Esophagus (tissue), 2 donors: ENCODE measurements around the gene IREB2. TPM values are rescaled to one million over a fixed set of nuclear protein-coding genes. Genes with fewer than 3 reads are reported as not detected.
"Not testable (repeated sequence)": the region's sequence is repeated elsewhere in the genome, so short reads cannot be mapped to it uniquely, and the experiment has no call there.

Experiments used
- H3K27ac ChIP-seq, 2 donors: one replicate each; pipeline ENCODE4 v1.5.1; 2013; ENCODE audit warnings: low read depth in 2 of 2, mild to moderate bottlenecking in 2 of 2, inconsistent platforms in 1 of 2, low read length in 1 of 2, moderate library complexity in 1 of 2
- H3K27me3 ChIP-seq, 2 donors: one replicate each; pipeline ENCODE4 v1.6.1; 2013; ENCODE audit warnings: low read length in 2 of 2, control low read depth in 1 of 2, mild to moderate bottlenecking in 1 of 2; ENCODE audit not compliant: insufficient read depth in 2 of 2, control insufficient read depth in 1 of 2
- H3K36me3 ChIP-seq, 2 donors: one replicate each; pipeline ENCODE4 v1.6.1; 2013; ENCODE audit warnings: low read length in 1 of 2; ENCODE audit not compliant: control insufficient read depth in 2 of 2, insufficient read depth in 2 of 2
- H3K4me1 ChIP-seq, 2 donors: one replicate each; pipeline ENCODE4 v1.6.1; 2013; ENCODE audit warnings: low read length in 1 of 2; ENCODE audit not compliant: control insufficient read depth in 2 of 2, insufficient read depth in 2 of 2
- H3K4me3 ChIP-seq, 2 donors: one replicate each; pipeline ENCODE4 v1.5.1; 2013; ENCODE audit warnings: low read length in 2 of 2, mild to moderate bottlenecking in 2 of 2, low read depth in 1 of 2, moderate library complexity in 1 of 2
- H3K9me3 ChIP-seq, 2 donors: one replicate each; pipeline ENCODE4 v1.6.1; 2013; ENCODE audit warnings: mild to moderate bottlenecking in 2 of 2, low read depth in 1 of 2, low read length in 1 of 2, moderate library complexity in 1 of 2; ENCODE audit not compliant: control insufficient read depth in 2 of 2, insufficient read depth in 1 of 2
- WGBS, 2 donors: extraction: QIAGEN DNeasy Blood & Tissue Kit; methylation state at CpG; one replicate each; pipeline ENCODE4 v1.1.7; 2013; 5-methylcytosine and 5-hydroxymethylcytosine counted together
- polyA plus RNA-seq, 2 donors: library from polyadenylated mRNA; stranded (reverse); fragments of 200-250 nt; gene quantifications; one replicate each; pipeline ENCODE4 v1.2.3, GENCODE V29; 2013
- donor health status: healthy with polysubstance abuse.
- donor health status: Bipolar disorder and iron deficiency.

The IREB2 gene
- polyA plus RNA-seq, 2 donors, result 9.0 to 9.2 TPM

- Histone ChIP-seq H3K27ac (no peak overlapping the region), H3K27me3 (no peaks in the 10 kb centered on the region), H3K4me1 (peaks cover 0 to 2% of the 10 kb centered on the region in 2 donors), H3K36me3 (no peaks in the 10 kb centered on the region), H3K9me3 (no peaks in the 10 kb centered on the region), H3K4me3 (no peak overlapping the region)
- 80 to 85% methylated on average over 5 of the region's 5 CpGs for WGBS, 2 donors
Observed at GRCh38 chr15:78426300-78426699, 11.7 kb upstream of the IREB2 start.

DNA sequence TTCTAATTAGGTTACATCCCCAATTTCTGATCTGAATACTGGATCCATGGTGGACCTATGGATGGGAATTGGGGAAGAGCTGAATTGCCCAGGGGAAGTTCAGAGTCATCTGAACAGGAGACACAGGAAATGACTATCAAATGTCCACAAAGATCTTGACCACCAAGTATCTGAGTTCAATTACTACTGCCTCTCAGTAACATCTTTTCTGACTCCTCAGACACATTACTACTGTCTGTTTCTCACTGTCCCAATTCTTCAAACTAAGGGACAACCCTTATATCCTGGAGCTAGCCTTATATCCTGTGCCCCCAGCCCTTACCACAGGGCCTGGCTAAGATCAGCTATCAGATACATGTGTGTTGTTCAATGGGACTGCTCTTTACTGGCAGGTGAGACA is 10.1 kb upstream of the IREB2 start:
- no peaks in the 10 kb centered on the region for H3K9me3 ChIP-seq
- no peak overlapping the region for H3K27ac ChIP-seq
- no peaks in the 10 kb centered on the region for H3K4me1 ChIP-seq
- H3K4me3 ChIP-seq, result no peak overlapping the region
- no peaks in the 10 kb centered on the region for H3K36me3 ChIP-seq
- no peaks in the 10 kb centered on the region for H3K27me3 ChIP-seq

DNA sequence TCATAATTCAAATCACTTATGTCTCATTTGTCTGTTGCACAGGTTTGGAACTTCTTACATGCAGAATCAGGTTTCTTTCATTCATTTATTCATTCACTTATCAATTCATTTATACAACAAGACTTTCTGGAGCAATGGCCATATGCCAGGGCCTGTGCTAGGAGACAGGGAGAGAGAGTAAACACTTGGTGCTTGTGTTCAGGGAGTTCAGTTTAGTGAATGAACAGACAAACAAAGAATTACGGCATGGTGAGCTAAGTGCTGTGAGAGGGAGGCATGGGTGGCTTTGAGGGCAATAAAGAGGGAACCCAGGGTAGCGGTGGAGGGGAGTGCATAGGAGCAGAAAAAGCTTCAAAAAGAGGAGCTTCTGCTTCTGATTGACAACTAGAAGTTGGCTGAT is 8.5 kb upstream of the IREB2 start:
- no peaks in the 10 kb centered on the region for H3K9me3 ChIP-seq
- 46 to 63% methylated on average over 2 of the region's 2 CpGs for WGBS, 2 donors
- no peak overlapping the region for H3K27ac ChIP-seq
- H3K27me3 ChIP-seq, result no peaks in the 10 kb centered on the region
- no peak overlapping the region for H3K4me3 ChIP-seq
- H3K4me1 ChIP-seq, result no peaks in the 10 kb centered on the region
- H3K36me3 ChIP-seq, result no peaks in the 10 kb centered on the region

DNA sequence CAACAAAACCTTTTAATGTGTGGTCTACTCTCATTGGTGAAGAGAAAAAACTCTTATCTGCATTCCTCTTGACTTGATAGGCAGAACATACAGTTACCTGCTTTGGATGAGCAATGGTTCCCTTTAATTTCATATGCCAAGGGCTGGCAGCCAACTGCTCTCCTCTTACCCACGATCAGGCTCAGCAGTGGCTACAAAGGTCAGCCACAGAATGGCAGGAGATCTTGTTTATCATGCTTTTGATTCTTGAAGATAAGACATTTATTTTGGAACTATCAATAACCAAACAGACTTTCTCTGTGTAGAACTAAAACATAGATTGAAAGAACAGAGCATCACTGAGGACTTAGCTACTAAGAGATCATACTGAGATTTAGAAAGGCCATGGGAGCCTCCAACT is 6.1 kb upstream of the IREB2 start:
- Histone ChIP-seq H3K4me3 (no peak overlapping the region), H3K27me3 (no peaks in the 10 kb centered on the region), H3K9me3 (no peaks in the 10 kb centered on the region), H3K4me1 (no peaks in the 10 kb centered on the region), H3K36me3 (no peaks in the 10 kb centered on the region), H3K27ac (no peak overlapping the region)
- WGBS, 2 donors, result 36 to 46% methylated on average over 1 of the region's 1 CpG

DNA sequence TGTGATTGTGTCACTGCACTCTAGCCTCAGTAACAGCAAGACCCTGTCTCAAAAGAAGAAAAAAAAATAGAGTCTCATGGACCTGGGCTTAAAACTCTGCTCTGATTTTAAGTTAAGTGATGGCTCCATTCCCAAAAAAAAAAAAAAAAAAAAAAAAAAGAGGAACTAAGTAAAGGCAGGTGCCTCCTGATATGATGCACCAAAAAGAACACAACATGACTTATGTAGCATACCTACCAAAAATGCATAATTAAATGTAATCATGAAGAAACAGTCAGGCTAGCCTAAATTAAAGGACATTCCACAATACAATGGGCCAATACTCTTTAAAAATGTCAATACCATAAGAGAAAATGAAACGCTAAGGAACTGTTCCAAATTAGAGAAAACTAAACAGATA is 5.4 kb upstream of the IREB2 start:
- 93 to 100% methylated on average over 1 of the region's 1 CpG for WGBS, 2 donors
- Histone ChIP-seq H3K4me1 (no peaks in the 10 kb centered on the region), H3K9me3 (no peaks in the 10 kb centered on the region), H3K27ac (no peak overlapping the region), H3K36me3 (no peaks in the 10 kb centered on the region), H3K4me3 (no peak overlapping the region), H3K27me3 (no peaks in the 10 kb centered on the region)

DNA sequence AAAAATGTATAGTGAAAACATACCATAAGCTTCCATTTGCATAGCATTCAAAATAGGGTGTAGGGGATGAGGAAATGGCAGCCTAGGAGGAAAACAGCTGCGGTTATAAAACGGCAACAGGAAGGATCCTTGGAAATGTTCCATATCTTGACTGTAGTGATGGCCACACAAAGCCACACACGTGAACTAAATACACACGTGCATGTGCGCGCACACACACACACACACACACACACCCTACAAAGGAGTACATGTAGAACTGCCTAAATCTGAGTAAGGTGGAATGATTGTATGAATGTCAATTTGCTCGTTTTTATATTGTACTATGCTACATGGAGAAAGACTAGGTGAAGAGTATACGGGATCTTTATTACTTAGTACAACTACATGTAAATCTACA is 3.9 kb upstream of the IREB2 start:
- H3K4me1 ChIP-seq, result no peaks in the 10 kb centered on the region
- no peaks in the 10 kb centered on the region for H3K27me3 ChIP-seq
- no peak overlapping the region for H3K4me3 ChIP-seq
- no peaks in the 10 kb centered on the region for H3K36me3 ChIP-seq
- H3K9me3 ChIP-seq, result no peaks in the 10 kb centered on the region
- no peak overlapping the region for H3K27ac ChIP-seq
- 44 to 67% methylated on average over 8 of the region's 8 CpGs for WGBS, 2 donors

DNA sequence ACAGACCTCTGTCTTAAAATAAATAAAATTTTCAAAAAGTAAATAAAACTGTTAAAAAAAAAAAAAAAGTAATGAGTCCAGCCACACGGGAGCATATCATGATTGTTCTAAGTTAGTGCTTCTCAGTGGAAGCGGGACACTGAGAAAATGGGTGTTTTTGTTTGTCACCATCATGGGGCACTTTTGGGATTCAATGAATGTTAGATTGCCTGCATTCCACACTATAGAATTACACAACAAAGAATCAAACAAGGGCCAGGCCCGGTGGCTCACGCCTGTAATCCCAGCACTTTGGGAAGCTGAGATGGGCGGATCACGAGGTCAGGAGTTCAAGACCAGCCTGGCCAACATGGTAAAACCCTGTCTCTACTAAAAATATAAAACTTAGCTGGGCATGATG is 3.3 kb upstream of the IREB2 start:
- not testable (repeated sequence) for H3K27me3 ChIP-seq, H3K9me3 ChIP-seq, H3K4me1 ChIP-seq, H3K27ac ChIP-seq, H3K4me3 ChIP-seq, H3K36me3 ChIP-seq
- 67 to 68% methylated on average over 6 of the region's 6 CpGs for WGBS, 2 donors

DNA sequence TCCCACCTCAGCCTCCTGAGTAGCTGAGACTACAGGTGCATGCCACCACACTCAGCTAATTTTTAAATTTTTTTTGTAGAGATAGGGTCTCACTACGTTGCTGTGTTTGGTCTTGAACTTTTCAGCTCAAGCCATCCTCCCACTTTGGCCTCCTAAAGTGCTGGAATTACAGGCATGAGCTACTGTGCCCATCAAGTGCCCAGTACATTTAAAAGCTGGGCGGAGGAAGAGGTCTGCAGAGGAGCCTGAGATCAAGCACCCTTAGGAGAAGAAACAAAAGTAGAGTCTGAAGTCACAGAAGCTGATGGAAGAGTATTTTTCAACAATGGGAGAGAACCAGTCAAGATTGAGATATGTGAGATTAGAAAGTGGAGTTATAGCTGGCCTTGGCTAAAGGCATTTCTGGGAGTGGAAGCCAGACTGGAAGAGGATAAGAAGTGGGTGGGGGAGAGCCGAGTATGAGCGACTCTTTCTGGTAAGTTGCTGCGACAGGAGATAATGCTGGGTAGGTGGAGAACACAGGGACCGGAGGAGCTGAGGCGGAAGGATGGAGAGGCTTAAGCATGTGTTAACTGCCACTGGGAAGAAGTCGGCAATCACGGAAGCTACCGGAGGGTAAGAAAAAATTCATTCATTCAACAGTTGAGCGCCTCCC is 782 bp upstream of the IREB2 start:
- H3K27ac ChIP-seq, result peak overlapping the region; percentile 52 to 69
- no peaks in the 10 kb centered on the region for H3K27me3 ChIP-seq
- no peaks in the 10 kb centered on the region for H3K4me1 ChIP-seq
- H3K4me3 ChIP-seq, result peak overlapping the region; percentile 64 to 90
- H3K9me3 ChIP-seq, result no peaks in the 10 kb centered on the region
- no peaks in the 10 kb centered on the region for H3K36me3 ChIP-seq
- 17 to 18% methylated on average over 11 of the region's 11 CpGs for WGBS, 2 donors

DNA sequence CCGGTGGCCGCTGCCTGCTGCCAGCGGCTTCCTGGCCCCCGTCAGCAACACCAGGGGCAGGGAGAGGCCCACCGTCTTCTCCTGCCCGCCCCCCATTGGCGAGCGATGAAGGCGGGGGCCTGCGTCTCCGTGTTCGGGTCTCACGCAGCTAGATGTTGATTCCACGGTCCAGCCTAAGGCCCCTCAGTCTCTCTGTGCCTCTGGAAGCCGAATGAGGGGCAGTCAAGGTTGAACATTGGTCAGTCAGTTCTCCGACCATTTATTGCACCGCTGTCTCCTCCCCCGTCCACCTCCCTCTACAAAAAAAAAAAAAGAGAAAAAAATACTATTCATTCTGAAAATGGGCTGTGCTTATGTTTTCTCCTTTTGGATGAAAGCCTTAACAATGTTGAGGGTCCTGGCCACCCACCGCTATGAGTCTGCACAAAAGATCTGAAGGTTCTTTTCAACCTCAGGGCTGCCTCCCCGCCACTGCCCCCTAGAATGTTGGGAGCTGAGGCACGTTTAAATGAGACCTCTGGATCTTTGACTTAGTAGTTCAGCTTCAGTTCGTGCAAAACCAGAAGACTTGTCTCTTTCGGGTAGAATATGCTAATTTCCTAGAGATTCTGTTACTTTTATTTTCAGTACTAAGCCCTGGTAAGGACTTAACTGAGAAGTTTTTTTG is 736 bp downstream of the IREB2 start:
- H3K27me3 ChIP-seq, result no peaks in the 10 kb centered on the region
- H3K27ac ChIP-seq, result peak overlapping the region; percentile 85 to 92
- H3K4me1 ChIP-seq, result no peaks in the 10 kb centered on the region
- H3K4me3 ChIP-seq, result peak overlapping the region; percentile 90 to 98
- no peaks in the 10 kb centered on the region for H3K36me3 ChIP-seq
- 1% methylated on average over 23 of the region's 23 CpGs for WGBS, 2 donors
- no peaks in the 10 kb centered on the region for H3K9me3 ChIP-seq
